Measurements from ENCODE around the gene GSDMA.

DNA sequence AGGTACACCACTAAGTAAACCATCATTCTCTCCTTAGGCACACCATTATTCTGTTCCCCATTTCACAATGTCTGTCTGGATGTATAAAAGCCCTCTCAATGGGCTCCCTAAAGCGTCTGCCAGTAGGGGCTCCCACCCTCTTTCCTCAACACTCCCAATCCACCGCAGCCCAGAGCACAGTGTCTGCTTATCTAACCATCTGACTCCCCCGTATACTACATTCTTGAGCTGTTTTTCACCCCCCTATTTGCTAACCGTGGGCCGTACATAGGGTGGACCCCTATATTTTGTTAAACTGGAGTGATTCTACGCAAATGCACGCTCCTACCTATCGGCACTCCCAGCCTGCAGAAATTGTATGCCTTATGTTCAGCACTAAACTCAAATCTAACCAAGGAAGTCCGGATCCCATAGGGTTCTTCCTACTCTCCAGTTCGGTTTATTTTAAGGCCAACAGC lies 17.1 kb downstream of the GSDMA start:
- TF ChIP-seq POLR2A (IDR thresholded peaks at IDR 0.05): no peak
- no peak for TF ChIP-seq POLR2AphosphoS5 (IDR thresholded peaks at IDR 0.05)
